Brain microvascular endothelial cell (primary cell): ENCODE results near the gene RILP.

ENCODE experiments used
- DNase-seq: peaks from one replicate; pipeline ENCODE4 v3.0.0-alpha.2; 2020
- H3K27ac ChIP-seq: fragments of 250-450 bp; sonication (Bioruptor Pico); 2 replicates; pipeline ENCODE4 v1.5.1; 2020; ENCODE audit warnings: mild to moderate bottlenecking, moderate library complexity
- H3K27me3 ChIP-seq: fragments of 250-450 bp; sonication (Bioruptor Pico); replicated peaks from 2 replicates; pipeline ENCODE4 v1.5.1; 2020; ENCODE audit warnings: mild to moderate bottlenecking
- H3K36me3 ChIP-seq: fragments of 250-450 bp; sonication (Bioruptor Pico); replicated peaks from 2 replicates; pipeline ENCODE4 v1.5.1; 2020; ENCODE audit warnings: mild to moderate bottlenecking
- H3K4me3 ChIP-seq: 2 replicates; pipeline ENCODE4 v1.5.1; 2011; ENCODE audit warnings: low read depth, mild to moderate bottlenecking, control low read depth, low read length, moderate library complexity
- CTCF ChIP-seq: IDR thresholded peaks from 2 replicates; pipeline ENCODE4 v1.5.1; 2011; ENCODE audit warnings: low read depth, mild to moderate bottlenecking, moderate library complexity, low read length, control low read depth, inconsistent platforms; ENCODE audit errors: missing control alignments
- in situ Hi-C: cut with HindIII; loops from 2 replicates; pipeline ENCODE4 v1.10.0; 2017; ENCODE audit warnings: low sequenced_read_pairs, low pct_ligation_motif_present

The RILP gene

GRCh38 chr17:1621273-1621954 is 28.3 kb downstream of the RILP start:
- no peak for TF ChIP-seq CTCF
- no peak overlapping the region for H3K27ac ChIP-seq
- in situ Hi-C loops: no loop called here
- no peaks in the 10 kb centered on the region for H3K27me3 ChIP-seq
- no peak for DNase-seq
- H3K36me3 ChIP-seq: no peaks in the 10 kb centered on the region
- no peak overlapping the region for H3K4me3 ChIP-seq

GRCh38 chr17:1620486-1620885 is 29.2 kb downstream of the RILP start:
- Histone ChIP-seq H3K27ac (no peak overlapping the region), H3K27me3 (no peaks in the 10 kb centered on the region), H3K4me3 (no peak overlapping the region), H3K36me3 (no peaks in the 10 kb centered on the region)
- TF ChIP-seq CTCF: no peak
- in situ Hi-C loops: no loop called here
- DNase-seq: no peak

- Histone ChIP-seq H3K27me3 (no peaks in the 10 kb centered on the region), H3K27ac (no peak overlapping the region), H3K36me3 (no peaks in the 10 kb centered on the region), H3K4me3 (no peak overlapping the region)
- in situ Hi-C loops: no loop called here
- TF ChIP-seq CTCF: peak; percentile 1
- DNase-seq: peak; percentile 64
Observed at GRCh38 chr17:1617620-1618174, 32.0 kb downstream of the RILP start.

GRCh38 chr17:1616101-1616500 is 33.6 kb downstream of the RILP start:
- no peak for TF ChIP-seq CTCF
- H3K4me3 ChIP-seq: no peak overlapping the region
- H3K27me3 ChIP-seq: no peaks in the 10 kb centered on the region
- H3K27ac ChIP-seq: no peak overlapping the region
- in situ Hi-C loops: no loop called here
- no peaks in the 10 kb centered on the region for H3K36me3 ChIP-seq
- no peak for DNase-seq

- DNase-seq: no peak
- no peak for TF ChIP-seq CTCF
- no peak overlapping the region for H3K27ac ChIP-seq
- in situ Hi-C loops: no loop called here
- no peaks in the 10 kb centered on the region for H3K27me3 ChIP-seq
- no peaks in the 10 kb centered on the region for H3K36me3 ChIP-seq
- no peak overlapping the region for H3K4me3 ChIP-seq
Observed at GRCh38 chr17:1612400-1612799, 37.3 kb downstream of the RILP start.

- Histone ChIP-seq H3K27me3 (no peaks in the 10 kb centered on the region), H3K36me3 (no peaks in the 10 kb centered on the region), H3K4me3 (no peak overlapping the region), H3K27ac (no peak overlapping the region)
- in situ Hi-C loops: no loop called here
- DNase-seq: no peak
- TF ChIP-seq CTCF: no peak
Observed at GRCh38 chr17:1611715-1612114, 38.0 kb downstream of the RILP start.
